KOPT-K1 (cell line): Measurements from ENCODE around the gene ZBTB7B.
A peak's percentile ranks its signal among the peaks of the same experiment; 100 is the strongest.

ENCODE experiments used
- H3K27ac ChIP-seq: fragments of 200-600 bp; sonication (generic); 2 replicates; pipeline ENCODE4 v1.5.1; 2016; ENCODE audit warnings: antibody characterized with exemption, mild to moderate bottlenecking, low read depth, low read length; ENCODE audit not compliant: poor library complexity, severe bottlenecking
- H3K36me3 ChIP-seq: fragments of 200-600 bp; sonication (generic); 2 replicates; pipeline ENCODE4 v1.5.1; 2017; ENCODE audit warnings: antibody characterized with exemption, mild to moderate bottlenecking, low read length, moderate library complexity; ENCODE audit not compliant: insufficient read depth
- H3K9me3 ChIP-seq: fragments of 200-600 bp; sonication (generic); 2 replicates; pipeline ENCODE4 v1.5.1; 2017; ENCODE audit warnings: antibody characterized with exemption, low read length, mild to moderate bottlenecking; ENCODE audit not compliant: insufficient read depth, poor library complexity, severe bottlenecking

The ZBTB7B gene

GRCh38 chr1:155052439-155053395, 50.1 kb downstream of the ZBTB7B start:
- H3K36me3 ChIP-seq = no peaks in the 10 kb centered on the region
- H3K9me3 ChIP-seq = no peaks in the 10 kb centered on the region
- no peak overlapping the region for H3K27ac ChIP-seq

GRCh38 chr1:155053531-155054105, 51.0 kb downstream of the ZBTB7B start:
- H3K9me3 ChIP-seq = no peaks in the 10 kb centered on the region
- H3K36me3 ChIP-seq = no peaks in the 10 kb centered on the region
- H3K27ac ChIP-seq = no peak overlapping the region

- Histone ChIP-seq H3K27ac (no peak overlapping the region), H3K36me3 (no peaks in the 10 kb centered on the region), H3K9me3 (no peaks in the 10 kb centered on the region)
These were observed 54.5 kb downstream of the ZBTB7B start for GRCh38 chr1:155057104-155057503.

- Histone ChIP-seq H3K36me3 (no peaks in the 10 kb centered on the region), H3K9me3 (no peaks in the 10 kb centered on the region), H3K27ac (no peak overlapping the region)
These were observed 55.2 kb downstream of the ZBTB7B start for GRCh38 chr1:155057788-155058211.

- Histone ChIP-seq H3K9me3 (no peaks in the 10 kb centered on the region), H3K36me3 (no peaks in the 10 kb centered on the region), H3K27ac (no peak overlapping the region)
These were observed 58.1 kb downstream of the ZBTB7B start for GRCh38 chr1:155060736-155061135.

- no peaks in the 10 kb centered on the region for H3K36me3 ChIP-seq
These were observed 59.0 kb downstream of the ZBTB7B start for GRCh38 chr1:155061381-155062150.

GRCh38 chr1:155062151-155062686, 59.6 kb downstream of the ZBTB7B start:
- H3K9me3 ChIP-seq = no peaks in the 10 kb centered on the region
- no peaks in the 10 kb centered on the region for H3K36me3 ChIP-seq
- H3K27ac ChIP-seq = no peak overlapping the region

More at GRCh38 chr1:155061381-155062150, 59.0 kb downstream of the ZBTB7B start:
- Histone ChIP-seq H3K27ac (no peak overlapping the region), H3K9me3 (no peaks in the 10 kb centered on the region)

- no peak overlapping the region for H3K27ac ChIP-seq
- H3K9me3 ChIP-seq = no peaks in the 10 kb centered on the region
These were observed 60.3 kb downstream of the ZBTB7B start for GRCh38 chr1:155062702-155063411.

GRCh38 chr1:155063550-155064110, 61.0 kb downstream of the ZBTB7B start, which contains the start of gene EFNA4:
EFNA4 (plus strand) TSS chr1:155063740; CDS start chr1:155063824, 84 bp downstream.
- Histone ChIP-seq H3K36me3 (no peaks in the 10 kb centered on the region), H3K9me3 (no peaks in the 10 kb centered on the region), H3K27ac (peak within 1 kb of the TSS; percentile 36)

More at GRCh38 chr1:155062702-155063411, 60.3 kb downstream of the ZBTB7B start:
- no peaks in the 10 kb centered on the region for H3K36me3 ChIP-seq

- H3K9me3 ChIP-seq = no peaks in the 10 kb centered on the region
- H3K36me3 ChIP-seq = no peaks in the 10 kb centered on the region
- H3K27ac ChIP-seq = peak overlapping the region; percentile 36
These were observed 61.7 kb downstream of the ZBTB7B start for GRCh38 chr1:155064111-155064831.

GRCh38 chr1:155064832-155065429, 62.3 kb downstream of the ZBTB7B start:
- Histone ChIP-seq H3K36me3 (no peaks in the 10 kb centered on the region), H3K27ac (no peak overlapping the region), H3K9me3 (no peaks in the 10 kb centered on the region)

- no peaks in the 10 kb centered on the region for H3K36me3 ChIP-seq
- no peak overlapping the region for H3K27ac ChIP-seq
These were observed 64.2 kb downstream of the ZBTB7B start for GRCh38 chr1:155066777-155067176.

More at GRCh38 chr1:155066777-155067176, 64.2 kb downstream of the ZBTB7B start:
- no peaks in the 10 kb centered on the region for H3K9me3 ChIP-seq
